NCI-H128 (cell line): Measurements from ENCODE around the gene GSTP1.

Experiments used
- DNase-seq: peaks from one replicate; lab custom pipeline; 2025; ENCODE audit not compliant: unreplicated experiment; lab: John Stamatoyannopoulos, UW

GSTP1 gene

GRCh38 chr11:67628710-67629385, 45.2 kb downstream of the GSTP1 start:
- DNase-seq: no peak

- DNase-seq: no peak
These were observed 46.0 kb downstream of the GSTP1 start, which contains the start of gene NUDT8 for GRCh38 chr11:67629386-67630227. TSS of gene NUDT8 (minus strand) at chr11:67629937. CDS start at chr11:67629911, 26 bp downstream.

GRCh38 chr11:67630228-67630942, 46.8 kb downstream of the GSTP1 start:
- peak; percentile 86 for DNase-seq

GRCh38 chr11:67630943-67631331, 47.3 kb downstream of the GSTP1 start:
- no peak for DNase-seq

GRCh38 chr11:67631411-67631810, 47.8 kb downstream of the GSTP1 start:
- no peak for DNase-seq

DNA sequence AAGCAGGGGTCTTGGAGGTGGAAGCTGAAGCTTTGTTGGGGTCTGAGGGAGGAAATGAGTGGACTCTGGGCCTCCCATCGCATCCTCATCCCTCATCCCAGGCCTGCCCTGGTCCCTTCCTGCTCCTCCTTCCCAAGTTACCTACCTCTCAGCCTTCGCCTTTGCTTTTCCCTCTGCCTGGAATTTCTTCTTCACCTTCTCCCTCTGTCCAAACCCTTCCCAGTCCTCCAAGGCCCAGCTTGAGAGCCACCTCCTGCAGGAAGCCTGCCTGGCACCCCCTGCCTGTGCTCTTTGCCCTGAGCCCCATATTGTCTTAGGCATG, 48.2 kb downstream of the GSTP1 start:
- no peak for DNase-seq

GRCh38 chr11:67632175-67632981, 48.8 kb downstream of the GSTP1 start:
- DNase-seq: no peak

- DNase-seq: no peak
These were observed 49.6 kb downstream of the GSTP1 start for GRCh38 chr11:67632982-67633755.

GRCh38 chr11:67633758-67634365, 50.2 kb downstream of the GSTP1 start:
- DNase-seq: no peak

GRCh38 chr11:67634366-67635230, 51.0 kb downstream of the GSTP1 start:
- no peak for DNase-seq

DNA sequence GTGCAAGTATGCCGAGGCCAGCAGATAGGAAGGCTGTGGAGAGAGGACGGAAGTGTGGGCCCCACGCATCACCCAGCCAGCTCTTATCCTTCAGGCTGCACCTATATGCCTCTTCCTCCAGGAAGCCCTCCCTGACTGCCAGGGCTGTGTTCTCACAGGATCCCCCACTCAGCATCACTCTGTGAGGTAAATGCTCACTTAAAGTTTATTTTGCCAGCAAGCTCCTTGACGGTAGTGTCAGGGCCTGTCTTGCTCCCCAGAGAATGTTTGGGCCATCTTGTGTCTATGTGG, 51.6 kb downstream of the GSTP1 start:
- DNase-seq: no peak
